IPS DF 4.7 (cell line): ENCODE data around the gene SYS1.

Experiments
- DNase-seq: peaks from one replicate; pipeline ENCODE4 v3.0.0-alpha.2; 2013; ENCODE audit warnings: low spot score; ENCODE audit errors: extremely low read depth

The SYS1 gene

DNA sequence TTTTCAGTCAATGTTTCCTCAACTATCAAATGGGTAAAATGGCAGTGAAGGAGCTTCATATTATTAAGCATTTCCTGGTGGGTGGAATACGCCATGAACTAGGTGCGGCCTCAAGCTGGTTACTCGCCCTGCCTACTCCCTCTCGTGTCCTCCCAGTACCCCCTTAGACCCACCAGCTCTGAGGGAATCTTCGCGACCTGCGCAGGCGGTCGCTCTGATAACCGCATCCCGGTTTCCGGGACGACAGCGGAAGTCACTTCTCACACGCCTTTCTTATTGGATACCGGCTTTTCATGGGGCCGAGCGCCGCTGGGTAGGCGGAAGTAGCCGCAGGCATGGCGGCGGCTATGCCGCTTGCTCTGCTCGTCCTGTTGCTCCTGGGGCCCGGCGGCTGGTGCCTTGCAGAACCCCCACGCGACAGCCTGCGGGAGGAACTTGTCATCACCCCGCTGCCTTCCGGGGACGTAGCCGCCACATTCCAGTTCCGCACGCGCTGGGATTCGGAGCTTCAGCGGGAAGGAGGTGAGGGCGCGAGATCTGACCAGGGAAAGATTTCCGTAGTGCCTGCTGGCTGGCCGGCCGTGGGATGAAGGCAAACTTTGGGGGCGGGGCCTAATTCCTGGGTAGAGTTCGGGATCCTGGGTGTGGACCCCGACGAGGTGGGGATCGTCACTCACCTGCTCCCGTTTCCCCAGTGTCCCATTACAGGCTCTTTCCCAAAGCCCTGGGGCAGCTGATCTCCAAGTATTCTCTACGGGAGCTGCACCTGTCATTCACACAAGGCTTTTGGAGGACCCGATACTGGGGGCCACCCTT, 53.1 kb downstream of the SYS1 start, which contains the start of gene PIGT:
PIGT (plus strand) TSS at position 320 of the 816 bp plus-strand sequence; CDS start at position 336, 16 bp downstream.
- DNase-seq = no peak

DNA sequence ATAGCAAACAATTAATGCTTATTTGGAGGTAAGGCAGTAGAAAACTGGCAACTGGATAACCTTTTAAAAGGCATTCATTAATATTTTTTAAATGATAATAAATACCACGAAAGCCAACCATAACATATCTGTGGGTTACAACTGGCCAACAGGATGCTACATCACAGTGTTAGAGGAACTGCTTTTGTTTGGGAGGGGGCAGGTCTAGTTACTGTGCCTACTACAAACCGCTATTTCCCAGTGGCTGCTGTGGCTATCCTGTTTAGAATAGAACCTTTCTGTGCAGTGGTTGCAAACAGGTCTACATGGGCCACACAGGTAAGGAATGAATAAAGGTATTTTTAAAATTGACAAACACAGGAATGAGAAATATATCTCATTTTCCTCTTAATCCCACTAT, 54.0 kb downstream of the SYS1 start:
- no peak for DNase-seq
